ENCODE results near the gene SMNDC1.

SMNDC1 gene

GRCh38 chr10:110346914-110347313, 42.2 kb upstream of the SMNDC1 start:
- no peak overlapping the region for H3K18ac ChIP-seq (ENCODE audit: low read length)
- no peak overlapping the region for H3K4me3 ChIP-seq (ENCODE audit: low read depth, low read length)
- H2BK120ac ChIP-seq (ENCODE audit: insufficient read depth, low read length, poor library complexity), result no peak overlapping the region
- H3K9me3 ChIP-seq (ENCODE audit: insufficient read depth, low read depth, low read length), result peaks cover 2% of the 10 kb centered on the region
- H3K14ac ChIP-seq (ENCODE audit: low read length), result no peak overlapping the region
- H4K12ac ChIP-seq (ENCODE audit: low read depth, low read length), result no peak overlapping the region
- DNase-seq, result no peak
- no CpG with 5 or more reads among the region's 4 CpGs for WGBS (ENCODE audit: extremely low coverage, insufficient coverage, insufficient read length)
- no peaks in the 10 kb centered on the region for H3K36me3 ChIP-seq (ENCODE audit: control insufficient read depth in 1 of 2, insufficient read depth in 2 of 2, low read length in 2 of 2)
- no peak overlapping the region for H3K9ac ChIP-seq (ENCODE audit: low read length)
- no peaks in the 10 kb centered on the region for H3K27me3 ChIP-seq (ENCODE audit: insufficient read depth, low read length)
- H2BK5ac ChIP-seq (ENCODE audit: low read depth, low read length, poor library complexity), result no peak overlapping the region
- no peaks in the 10 kb centered on the region for H3K79me1 ChIP-seq (ENCODE audit: low read length)
- H4K91ac ChIP-seq (ENCODE audit: low read depth, low read length), result no peak overlapping the region
- H3K23ac ChIP-seq (ENCODE audit: low read length), result no peak overlapping the region
- no peak overlapping the region for H4K8ac ChIP-seq (ENCODE audit: low read depth, low read length)
- no peak overlapping the region for H2AK5ac ChIP-seq (ENCODE audit: low read length)
- H3K4me1 ChIP-seq (ENCODE audit: control insufficient read depth in 1 of 2, insufficient read depth in 2 of 2, low read length in 2 of 2), result no peaks in the 10 kb centered on the region
- no peak overlapping the region for H2BK12ac ChIP-seq (ENCODE audit: low read length)
- no peak overlapping the region for H2AFZ ChIP-seq (ENCODE audit: insufficient read depth, low read length, poor library complexity)
- H3K27ac ChIP-seq (ENCODE audit: low read depth, low read length), result no peak overlapping the region
- H3K79me2 ChIP-seq (ENCODE audit: control insufficient read depth, insufficient read depth, low read length, poor library complexity), result no peaks in the 10 kb centered on the region
- H3K4me2 ChIP-seq (ENCODE audit: low read length), result no peak overlapping the region
- no peak overlapping the region for H3K4ac ChIP-seq (ENCODE audit: low read depth, low read length)

GRCh38 chr10:110345286-110345685, 40.6 kb upstream of the SMNDC1 start:
- H3K18ac ChIP-seq (ENCODE audit: low read length), result no peak overlapping the region
- no peak overlapping the region for H2AFZ ChIP-seq (ENCODE audit: insufficient read depth, low read length, poor library complexity)

GRCh38 chr10:110344622-110345021, 39.9 kb upstream of the SMNDC1 start:
- Histone ChIP-seq H2BK5ac (ENCODE audit: low read depth, low read length, poor library complexity) (no peak overlapping the region), H3K18ac (ENCODE audit: low read length) (no peak overlapping the region), H3K4me3 (ENCODE audit: low read depth, low read length) (no peak overlapping the region), H4K8ac (ENCODE audit: low read depth, low read length) (no peak overlapping the region), H3K27ac (ENCODE audit: low read depth, low read length) (no peak overlapping the region), H3K4ac (ENCODE audit: low read depth, low read length) (no peak overlapping the region), H3K9ac (ENCODE audit: low read length) (no peak overlapping the region), H3K79me2 (ENCODE audit: control insufficient read depth, insufficient read depth, low read length, poor library complexity) (no peaks in the 10 kb centered on the region), H3K14ac (ENCODE audit: low read length) (no peak overlapping the region), H3K4me2 (ENCODE audit: low read length) (no peak overlapping the region), H3K79me1 (ENCODE audit: low read length) (no peaks in the 10 kb centered on the region), H2AFZ (ENCODE audit: insufficient read depth, low read length, poor library complexity) (no peak overlapping the region), H3K4me1 (ENCODE audit: control insufficient read depth in 1 of 2, insufficient read depth in 2 of 2, low read length in 2 of 2) (no peaks in the 10 kb centered on the region), H2AK5ac (ENCODE audit: low read length) (no peak overlapping the region), H3K36me3 (ENCODE audit: control insufficient read depth in 1 of 2, insufficient read depth in 2 of 2, low read length in 2 of 2) (no peaks in the 10 kb centered on the region), H2BK120ac (ENCODE audit: insufficient read depth, low read length, poor library complexity) (no peak overlapping the region), H4K91ac (ENCODE audit: low read depth, low read length) (no peak overlapping the region), H4K12ac (ENCODE audit: low read depth, low read length) (no peak overlapping the region), H3K23ac (ENCODE audit: low read length) (no peak overlapping the region), H2BK12ac (ENCODE audit: low read length) (no peak overlapping the region), H3K27me3 (ENCODE audit: insufficient read depth, low read length) (no peaks in the 10 kb centered on the region), H3K9me3 (ENCODE audit: insufficient read depth, low read depth, low read length) (peaks cover 2% of the 10 kb centered on the region)
- DNase-seq, result no peak
- no CpG with 5 or more reads among the region's 2 CpGs for WGBS (ENCODE audit: extremely low coverage, insufficient coverage, insufficient read length)

More at GRCh38 chr10:110345286-110345685, 40.6 kb upstream of the SMNDC1 start:
- peaks cover 2% of the 10 kb centered on the region for H3K9me3 ChIP-seq (ENCODE audit: insufficient read depth, low read depth, low read length)
- no peak overlapping the region for H2BK120ac ChIP-seq (ENCODE audit: insufficient read depth, low read length, poor library complexity)
- H4K8ac ChIP-seq (ENCODE audit: low read depth, low read length), result no peak overlapping the region
- no peak overlapping the region for H3K4ac ChIP-seq (ENCODE audit: low read depth, low read length)
- H3K4me3 ChIP-seq (ENCODE audit: low read depth, low read length), result no peak overlapping the region
- no peaks in the 10 kb centered on the region for H3K79me2 ChIP-seq (ENCODE audit: control insufficient read depth, insufficient read depth, low read length, poor library complexity)
- no peak overlapping the region for H3K14ac ChIP-seq (ENCODE audit: low read length)
- no peaks in the 10 kb centered on the region for H3K36me3 ChIP-seq (ENCODE audit: control insufficient read depth in 1 of 2, insufficient read depth in 2 of 2, low read length in 2 of 2)
- no peaks in the 10 kb centered on the region for H3K79me1 ChIP-seq (ENCODE audit: low read length)
- H3K9ac ChIP-seq (ENCODE audit: low read length), result no peak overlapping the region
- no peaks in the 10 kb centered on the region for H3K4me1 ChIP-seq (ENCODE audit: control insufficient read depth in 1 of 2, insufficient read depth in 2 of 2, low read length in 2 of 2)
- H3K27me3 ChIP-seq (ENCODE audit: insufficient read depth, low read length), result no peaks in the 10 kb centered on the region
- no peak overlapping the region for H4K91ac ChIP-seq (ENCODE audit: low read depth, low read length)
- no CpG with 5 or more reads among the region's 4 CpGs for WGBS (ENCODE audit: extremely low coverage, insufficient coverage, insufficient read length)
- DNase-seq, result no peak
- H3K4me2 ChIP-seq (ENCODE audit: low read length), result no peak overlapping the region
- H2AK5ac ChIP-seq (ENCODE audit: low read length), result no peak overlapping the region
- H3K23ac ChIP-seq (ENCODE audit: low read length), result no peak overlapping the region
- H2BK12ac ChIP-seq (ENCODE audit: low read length), result no peak overlapping the region
- H4K12ac ChIP-seq (ENCODE audit: low read depth, low read length), result no peak overlapping the region
- no peak overlapping the region for H3K27ac ChIP-seq (ENCODE audit: low read depth, low read length)
- H2BK5ac ChIP-seq (ENCODE audit: low read depth, low read length, poor library complexity), result no peak overlapping the region

GRCh38 chr10:110343947-110344346, 39.2 kb upstream of the SMNDC1 start:
- no peak overlapping the region for H2BK120ac ChIP-seq (ENCODE audit: insufficient read depth, low read length, poor library complexity)

More at GRCh38 chr10:110343947-110344346, 39.2 kb upstream of the SMNDC1 start:
- Histone ChIP-seq H2BK5ac (ENCODE audit: low read depth, low read length, poor library complexity) (no peak overlapping the region), H4K12ac (ENCODE audit: low read depth, low read length) (no peak overlapping the region), H3K18ac (ENCODE audit: low read length) (no peak overlapping the region), H3K79me1 (ENCODE audit: low read length) (no peaks in the 10 kb centered on the region), H3K14ac (ENCODE audit: low read length) (no peak overlapping the region), H3K23ac (ENCODE audit: low read length) (no peak overlapping the region), H3K4me1 (ENCODE audit: control insufficient read depth in 1 of 2, insufficient read depth in 2 of 2, low read length in 2 of 2) (no peaks in the 10 kb centered on the region), H4K8ac (ENCODE audit: low read depth, low read length) (no peak overlapping the region), H3K79me2 (ENCODE audit: control insufficient read depth, insufficient read depth, low read length, poor library complexity) (no peaks in the 10 kb centered on the region), H3K9me3 (ENCODE audit: insufficient read depth, low read depth, low read length) (peaks cover 2% of the 10 kb centered on the region), H3K27me3 (ENCODE audit: insufficient read depth, low read length) (no peaks in the 10 kb centered on the region), H3K4ac (ENCODE audit: low read depth, low read length) (no peak overlapping the region), H2AK5ac (ENCODE audit: low read length) (no peak overlapping the region), H3K4me2 (ENCODE audit: low read length) (no peak overlapping the region), H3K36me3 (ENCODE audit: control insufficient read depth in 1 of 2, insufficient read depth in 2 of 2, low read length in 2 of 2) (no peaks in the 10 kb centered on the region), H3K27ac (ENCODE audit: low read depth, low read length) (no peak overlapping the region), H4K91ac (ENCODE audit: low read depth, low read length) (no peak overlapping the region), H3K4me3 (ENCODE audit: low read depth, low read length) (no peak overlapping the region), H2AFZ (ENCODE audit: insufficient read depth, low read length, poor library complexity) (no peak overlapping the region), H3K9ac (ENCODE audit: low read length) (no peak overlapping the region), H2BK12ac (ENCODE audit: low read length) (no peak overlapping the region)
- no peak for DNase-seq
- WGBS (ENCODE audit: extremely low coverage, insufficient coverage, insufficient read length), result no CpG with 5 or more reads among the region's 5 CpGs

Data from trophoblast cell (in vitro differentiated cells and primary cell).